Endothelial cell of umbilical vein (primary cell): ENCODE measurements around the gene ANGEL2. TPM values are rescaled to one million over a fixed set of nuclear protein-coding genes. Genes with fewer than 3 reads are reported as not detected.
A peak's percentile ranks its signal among the peaks of the same experiment; 100 is the strongest.

Experiments
- BruUV-seq: library from RNA; stranded (reverse); fragments of 400-500 nt; replicated peaks from 2 replicates; lab custom pipeline; 2021; lab: Mats Ljungman, UMichigan
- CTCF ChIA-PET: fragments of 300-600, 350-600 bp; sonication (Branson Sonifier 250); formaldehyde crosslinking; loops from one replicate; lab custom pipeline; 2021; ENCODE audit warnings: antibody characterized with exemption, inconsistent platforms; lab: Charles Lee
- POLR2A ChIA-PET: fragments of 300-600, 350-600 bp; sonication (Branson Sonifier 250); formaldehyde crosslinking; loops from one replicate; lab custom pipeline; 2021; ENCODE audit warnings: antibody characterized with exemption, inconsistent platforms; lab: Charles Lee
- DNase-seq: peaks from one replicate; pipeline ENCODE4 v3.0.0-alpha.2; 2011; ENCODE audit warnings: low read depth, low spot score
- FAIRE-seq: peaks from 2 replicates; lab custom pipeline; 2011; peaks lifted over from hg19 to GRCh38; lab: Jason Lieb, UNC
- H2AFZ ChIP-seq: 2 replicates; pipeline ENCODE4 v1.6.0; 2012; ENCODE audit warnings: low read depth, low read length, control low read depth, inconsistent platforms
- H3K27ac ChIP-seq: 2 replicates; pipeline ENCODE4 v1.5.1; 2011; ENCODE audit warnings: low read depth, mild to moderate bottlenecking, control low read depth, low read length, moderate library complexity; ENCODE audit not compliant: insufficient read depth
- H3K27me3 ChIP-seq, 2 experiments: 2 replicates each; pipeline versions ENCODE4 v1.6.0 to v1.6.1; 2011; ENCODE audit warnings: low read length in 2 of 2, mixed read lengths in 1 of 2; ENCODE audit not compliant: control insufficient read depth in 2 of 2, insufficient read depth in 2 of 2
- H3K36me3 ChIP-seq, 2 experiments: 2 replicates in 1 of 2; 3 replicates in 1 of 2; pipeline ENCODE4 v1.5.1; 2011; ENCODE audit warnings: low read length in 2 of 2, mild to moderate bottlenecking in 1 of 2, moderate library complexity in 1 of 2; ENCODE audit not compliant: control insufficient read depth in 2 of 2, insufficient read depth in 2 of 2; ENCODE audit errors: extremely low read depth in 1 of 2
- H3K4me1 ChIP-seq: 3 replicates; pipeline ENCODE4 v1.5.1; 2011; ENCODE audit warnings: mild to moderate bottlenecking, low read length; ENCODE audit not compliant: control insufficient read depth, insufficient read depth; ENCODE audit errors: extremely low read depth
- H3K4me2 ChIP-seq: 2 replicates; pipeline ENCODE4 v1.6.1; 2011; ENCODE audit warnings: low read length, control low read depth, mixed read lengths; ENCODE audit not compliant: insufficient read depth
- H3K4me3 ChIP-seq, 3 experiments: fragments of 200-600 bp in 1 of 3; sonication (generic), shearing (Covaris generic) in 1 of 3; replicated peaks in 1 of 3; 2 replicates each; pipeline ENCODE4 v1.5.1; 2011 to 2016; ENCODE audit warnings: control low read depth in 3 of 3, low read length in 3 of 3, mild to moderate bottlenecking in 2 of 3, inconsistent platforms in 1 of 3, low read depth in 1 of 3, moderate library complexity in 1 of 3; ENCODE audit not compliant: insufficient read depth in 1 of 3
- H3K79me2 ChIP-seq: 2 replicates; pipeline ENCODE4 v1.6.0; 2012; ENCODE audit warnings: low read length, inconsistent platforms; ENCODE audit not compliant: control insufficient read depth, insufficient read depth
- H3K9ac ChIP-seq: replicated peaks from 2 replicates; pipeline ENCODE3; 2011; ENCODE audit warnings: low read length, control low read depth; ENCODE audit not compliant: insufficient read depth; ENCODE audit errors: extremely low read depth
- H3K9me1 ChIP-seq: replicated peaks from 3 replicates; pipeline ENCODE4 v1.6.0; 2011; ENCODE audit warnings: mild to moderate bottlenecking, low read length; ENCODE audit not compliant: control insufficient read depth, insufficient read depth; ENCODE audit errors: extremely low read depth
- H3K9me3 ChIP-seq: replicated peaks from 2 replicates; pipeline ENCODE4 v1.5.1; 2012; ENCODE audit warnings: low read length, inconsistent platforms; ENCODE audit not compliant: control insufficient read depth, insufficient read depth
- H4K20me1 ChIP-seq: replicated peaks from 2 replicates; pipeline ENCODE3; 2011; ENCODE audit warnings: mild to moderate bottlenecking, low read length; ENCODE audit not compliant: control insufficient read depth, insufficient read depth; ENCODE audit errors: extremely low read depth
- EZH2 ChIP-seq: IDR thresholded peaks from 2 replicates; pipeline ENCODE4 v1.6.1; 2012; ENCODE audit warnings: borderline replicate concordance, low read depth, mild to moderate bottlenecking, moderate library complexity, low read length, inconsistent platforms; ENCODE audit not compliant: severe bottlenecking
- FOS ChIP-seq: IDR thresholded peaks from 2 replicates; pipeline ENCODE4 v1.6.1; 2011; ENCODE audit warnings: mild to moderate bottlenecking, low read length, moderate library complexity, borderline replicate concordance; ENCODE audit not compliant: insufficient read depth
- JUN ChIP-seq: IDR thresholded peaks from 2 replicates; pipeline ENCODE4 v1.6.1; 2011; ENCODE audit warnings: borderline replicate concordance, low read depth; ENCODE audit not compliant: insufficient read length, insufficient read depth
- MAX ChIP-seq: IDR thresholded peaks from 2 replicates; pipeline ENCODE4 v1.6.1; 2011; ENCODE audit not compliant: insufficient read depth, insufficient read length
- MYC ChIP-seq: IDR thresholded peaks from one replicate; pipeline ENCODE4 v1.6.1; 2011; ENCODE audit warnings: mild to moderate bottlenecking, low read depth, low read length
- POLR2A ChIP-seq: IDR thresholded peaks from 2 replicates; pipeline ENCODE4 v1.6.1; 2012; ENCODE audit warnings: low read depth, mild to moderate bottlenecking, control low read depth, low read length
- POLR2AphosphoS5 ChIP-seq: IDR thresholded peaks from 2 replicates; pipeline ENCODE4 v1.6.1; 2012; ENCODE audit warnings: low read depth, mild to moderate bottlenecking, control low read depth, low read length, moderate library complexity; ENCODE audit not compliant: insufficient read depth
- dilution Hi-C: fragments of 300-500 bp; cut with MboI; formaldehyde crosslinking; loops from one replicate; pipeline ENCODE4 v1.15.0; 2019; ENCODE audit warnings: low sequenced_read_pairs; ENCODE audit not compliant: extremely low pct_ligation_motif_present
- intact Hi-C: fragments of 100-400 bp; cut with micrococcal nuclease; formaldehyde crosslinking; loops from one replicate; pipeline ENCODE4 v1.10.0; 2022
- polyA plus RNA-seq, 4 experiments: library from polyadenylated mRNA; depleted of rRNA in 3 of 4; stranded (reverse) in 3 of 4; unstranded in 1 of 4; fragments of >200 nt; gene quantifications; 2 replicates each; pipeline versions ENCODE4 v1.2.1 to v1.2.3, GENCODE V29; 2011 to 2012; ENCODE audit warnings: missing spikeins in 1 of 4
- total RNA-seq: library from RNA; stranded (reverse); gene quantifications from 2 replicates; pipeline ENCODE4 v1.2.3, GENCODE V29; 2021

ANGEL2 gene
- total and polyA plus RNA-seq, 2 donors (not counting 3 experiments of a cell fraction or from before 2014, with no cell fraction given) = 11.9 to 39.1 TPM

DNA sequence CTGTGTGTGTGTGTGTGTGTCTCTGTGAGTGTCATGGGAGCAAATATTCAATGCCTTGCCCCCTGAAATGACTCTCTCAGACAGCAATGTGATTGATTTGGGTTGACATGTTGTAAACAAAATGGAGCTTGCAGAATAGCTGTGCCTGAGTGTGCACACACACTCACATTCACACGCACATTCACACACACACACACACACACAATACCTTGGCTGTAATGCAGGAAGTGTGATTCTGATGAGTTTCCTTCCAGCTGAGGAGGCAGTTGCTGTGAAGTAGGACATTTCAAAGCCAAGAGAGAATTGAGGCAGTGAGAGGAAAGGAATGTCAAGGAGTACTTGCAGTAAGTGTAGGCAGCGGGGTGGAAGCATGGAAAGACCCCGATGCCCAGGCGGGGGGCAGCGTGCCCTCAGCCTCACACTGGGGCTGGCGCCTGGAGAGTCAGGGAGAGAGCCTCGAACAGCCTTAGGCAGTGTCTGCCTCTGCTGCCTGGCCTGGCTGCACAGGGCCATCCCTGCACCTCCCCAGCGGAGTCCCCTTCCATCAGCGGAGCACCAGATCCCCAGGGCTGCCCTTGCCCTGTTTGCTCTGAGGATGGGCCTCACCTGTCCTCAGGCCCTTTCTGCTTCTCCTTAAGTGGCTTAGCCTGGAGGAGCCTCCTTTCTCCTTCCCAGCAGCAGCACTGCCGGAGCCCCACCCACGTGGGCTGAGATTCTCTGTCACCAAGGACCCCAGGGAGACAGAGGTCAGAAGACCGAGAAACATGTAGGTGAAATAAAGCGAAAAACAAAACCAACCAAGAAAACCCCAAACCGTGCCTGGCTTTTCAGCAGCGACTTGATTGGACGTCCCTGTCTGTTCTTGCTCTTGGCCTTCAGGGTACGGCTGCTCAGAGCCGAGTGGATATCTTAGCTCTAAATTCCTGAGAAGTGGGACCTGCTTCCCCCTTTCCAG is 56.1 kb downstream of the ANGEL2 start:
- BruUV-seq = no TSS peak
- Histone ChIP-seq H2AFZ (no peak overlapping the region), H3K27me3 (peaks cover 0 to 7% of the 10 kb centered on the region in 2 experiments), H3K9ac (no peak overlapping the region), H3K79me2 (no peaks in the 10 kb centered on the region), H3K4me1 (no peaks in the 10 kb centered on the region), H3K36me3 (no peaks in the 10 kb centered on the region), H3K9me1 (no peaks in the 10 kb centered on the region), H3K4me2 (no peak overlapping the region), H3K4me3 (no peak overlapping the region), H3K27ac (no peak overlapping the region), H3K9me3 (no peaks in the 10 kb centered on the region), H4K20me1 (no peaks in the 10 kb centered on the region)
- dilution Hi-C loops = no loop called here
- FAIRE-seq (peak; percentile 33), DNase-seq (peak; percentile 24)
- TF ChIP-seq POLR2AphosphoS5 = no peak
- no peak for TF ChIP-seq POLR2A
- TF ChIP-seq FOS = no peak
- TF ChIP-seq EZH2 = no peak
- TF ChIP-seq MAX = no peak
- intact Hi-C loops = no loop called here
- ChIA-PET POLR2A (no interaction called here), CTCF (interaction anchor here (0.7 kb wide), 1 partner anchor 8 kb away, joined by 5 read pairs; no protein-coding TSS in a partner anchor)

DNA sequence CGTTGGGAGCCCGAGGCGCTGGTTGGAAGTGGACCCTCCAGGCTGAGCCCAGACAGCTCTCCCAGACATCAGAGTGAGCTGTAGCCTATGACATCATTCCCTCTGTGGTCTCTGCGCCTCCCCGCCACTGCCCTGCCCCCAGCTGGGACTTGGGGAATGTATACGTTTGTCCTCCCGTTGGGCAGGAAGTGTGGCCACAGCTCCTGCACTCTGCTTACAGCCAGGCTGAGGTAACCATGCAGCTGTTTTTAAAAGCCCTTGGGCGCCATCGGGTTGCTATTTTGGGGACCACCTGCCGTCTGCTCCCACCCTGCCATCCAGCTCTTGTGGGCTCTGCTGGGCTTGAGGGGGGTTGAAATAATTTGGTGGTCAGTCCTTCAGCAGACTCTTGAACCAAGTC is 57.5 kb downstream of the ANGEL2 start:
- no peak for TF ChIP-seq MYC
- no peak for TF ChIP-seq JUN
- TF ChIP-seq POLR2AphosphoS5 = no peak
- TF ChIP-seq FOS = no peak
- CTCF ChIA-PET = interaction anchor here (1.1 to 2.1 kb wide), 3 partner anchors 9 to 208 kb away, joined by 3 to 14 read pairs (median 5); no protein-coding TSS in a partner anchor
- intact Hi-C loops = no loop called here
- Histone ChIP-seq H3K27ac (no peak overlapping the region), H3K79me2 (no peaks in the 10 kb centered on the region), H2AFZ (no peak overlapping the region), H3K36me3 (no peaks in the 10 kb centered on the region), H3K9me1 (no peaks in the 10 kb centered on the region), H3K4me3 (no peak overlapping the region), H3K27me3 (peaks cover 2% of the 10 kb centered on the region in 2 experiments), H3K9me3 (no peaks in the 10 kb centered on the region), H3K4me1 (no peaks in the 10 kb centered on the region), H3K9ac (no peak overlapping the region), H4K20me1 (no peaks in the 10 kb centered on the region), H3K4me2 (no peak overlapping the region)
- no peak for DNase-seq
- dilution Hi-C loops = no loop called here
- POLR2A ChIA-PET = no interaction called here
- BruUV-seq = no TSS peak
- FAIRE-seq = no peak
